Measurements from ENCODE around the gene OGFOD1. TPM values are rescaled to one million over a fixed set of nuclear protein-coding genes. Genes with fewer than 3 reads are reported as not detected.

OGFOD1 gene
- total RNA-seq (26.0 TPM), polyA plus RNA-seq (18.8 TPM)
- long read RNA-seq, donor 1, partial matches to known transcripts: 0 of 1 reads
- long read RNA-seq, donor 1, other reads (novel, unspliced or antisense): 0 of 1 reads
- long read RNA-seq, donor 2: 0 reads
- long read RNA-seq, donor 3, full-length matches to known transcripts: 9 of 35 reads
- long read RNA-seq, donor 3, partial matches to known transcripts: 17 of 35 reads
- long read RNA-seq, donor 3, other reads (novel, unspliced or antisense): 9 of 35 reads
- long read RNA-seq, donor 4, full-length matches to known transcripts: 4 of 4 reads
- long read RNA-seq, donor 4, partial matches to known transcripts: 0 of 4 reads
- long read RNA-seq, donor 4, other reads (novel, unspliced or antisense): 0 of 4 reads
- long read RNA-seq, donor 5, full-length matches to known transcripts: 16 of 51 reads
- long read RNA-seq, donor 5, partial matches to known transcripts: 35 of 51 reads
- long read RNA-seq, donor 5, other reads (novel, unspliced or antisense): 0 of 51 reads
- long read RNA-seq, donor 6, full-length matches to known transcripts: 2 of 17 reads
- long read RNA-seq, donor 6, partial matches to known transcripts: 15 of 17 reads
- long read RNA-seq, donor 6, other reads (novel, unspliced or antisense): 0 of 17 reads
- long read RNA-seq, donor 7, full-length matches to known transcripts: 4 of 4 reads
- long read RNA-seq, donor 7, partial matches to known transcripts: 0 of 4 reads
- long read RNA-seq, donor 7, other reads (novel, unspliced or antisense): 0 of 4 reads
- long read RNA-seq, donor 8, full-length matches to known transcripts: 3 of 3 reads
- long read RNA-seq, donor 8, partial matches to known transcripts: 0 of 3 reads
- long read RNA-seq, donor 8, other reads (novel, unspliced or antisense): 0 of 3 reads
- long read RNA-seq, donor 9, full-length matches to known transcripts: 11 of 11 reads
- long read RNA-seq, donor 9, partial matches to known transcripts: 0 of 11 reads
- long read RNA-seq, donor 9, other reads (novel, unspliced or antisense): 0 of 11 reads
- long read RNA-seq, donor 10, full-length matches to known transcripts: 5 of 5 reads
- long read RNA-seq, donor 10, partial matches to known transcripts: 0 of 5 reads
- long read RNA-seq, donor 10, other reads (novel, unspliced or antisense): 0 of 5 reads

GRCh38 chr16:56450986-56451752, at the start of gene OGFOD1, which contains the start of gene NUDT21:
Gene OGFOD1 (plus strand): TSS chr16:56451554. CDS start chr16:56451613, 59 bp downstream.
Gene NUDT21 (minus strand): TSS chr16:56451332. CDS start chr16:56451202, 130 bp downstream.
- peaks cover 0 to 38% of the 10 kb centered on the region in 2 donors for H3K36me3 ChIP-seq (ENCODE audit: control insufficient read depth in 2 of 2, insufficient read depth in 2 of 2, low read length in 1 of 2)
- peak within 1 kb of the TSS; percentile 79 to 88 for H3K27ac ChIP-seq (ENCODE audit: low read depth in 1 of 2, low read length in 1 of 2)
- peak within 1 kb of the TSS; percentile 66 to 98 for H3K4me3 ChIP-seq (ENCODE audit: low read length in 2 of 2)
- no peaks in the 10 kb centered on the region for H3K27me3 ChIP-seq (ENCODE audit: control insufficient read depth in 2 of 2, insufficient read depth in 1 of 2, low read length in 1 of 2)
- WGBS: under 1% methylated on average over 56 of the region's 56 CpGs
- H3K4me1 ChIP-seq (ENCODE audit: control insufficient read depth in 2 of 2, insufficient read depth in 2 of 2, low read length in 2 of 2): peaks cover 19 to 21% of the 10 kb centered on the region in 2 donors
- DNase-seq (ENCODE audit: low read depth in 6 of 9, low spot score in 9 of 9): peak; percentile 79 to 98 (median 94)
- peaks cover 0 to 3% of the 10 kb centered on the region in 2 donors for H3K9me3 ChIP-seq (ENCODE audit: control insufficient read depth in 2 of 2, insufficient read depth in 1 of 2, low read length in 1 of 2)

- no peaks in the 10 kb centered on the region for H3K27me3 ChIP-seq (ENCODE audit: control insufficient read depth in 2 of 2, insufficient read depth in 1 of 2, low read length in 1 of 2)
- 73% methylated on average over 4 of the region's 4 CpGs for WGBS
- no peak for DNase-seq (ENCODE audit: low read depth in 6 of 9, low spot score in 9 of 9)
- no peak overlapping the region for H3K27ac ChIP-seq (ENCODE audit: low read depth in 1 of 2, low read length in 1 of 2)
- H3K36me3 ChIP-seq (ENCODE audit: control insufficient read depth in 2 of 2, insufficient read depth in 2 of 2, low read length in 1 of 2): peaks cover 37% of the 10 kb centered on the region in 2 donors
- no peaks in the 10 kb centered on the region for H3K4me1 ChIP-seq (ENCODE audit: control insufficient read depth in 2 of 2, insufficient read depth in 2 of 2, low read length in 2 of 2)
- no peak overlapping the region for H3K4me3 ChIP-seq (ENCODE audit: low read length in 2 of 2)
- no peaks in the 10 kb centered on the region for H3K9me3 ChIP-seq (ENCODE audit: control insufficient read depth in 2 of 2, insufficient read depth in 1 of 2, low read length in 1 of 2)
Observed at GRCh38 chr16:56405977-56406672, 45.2 kb upstream of the OGFOD1 start.

DNA sequence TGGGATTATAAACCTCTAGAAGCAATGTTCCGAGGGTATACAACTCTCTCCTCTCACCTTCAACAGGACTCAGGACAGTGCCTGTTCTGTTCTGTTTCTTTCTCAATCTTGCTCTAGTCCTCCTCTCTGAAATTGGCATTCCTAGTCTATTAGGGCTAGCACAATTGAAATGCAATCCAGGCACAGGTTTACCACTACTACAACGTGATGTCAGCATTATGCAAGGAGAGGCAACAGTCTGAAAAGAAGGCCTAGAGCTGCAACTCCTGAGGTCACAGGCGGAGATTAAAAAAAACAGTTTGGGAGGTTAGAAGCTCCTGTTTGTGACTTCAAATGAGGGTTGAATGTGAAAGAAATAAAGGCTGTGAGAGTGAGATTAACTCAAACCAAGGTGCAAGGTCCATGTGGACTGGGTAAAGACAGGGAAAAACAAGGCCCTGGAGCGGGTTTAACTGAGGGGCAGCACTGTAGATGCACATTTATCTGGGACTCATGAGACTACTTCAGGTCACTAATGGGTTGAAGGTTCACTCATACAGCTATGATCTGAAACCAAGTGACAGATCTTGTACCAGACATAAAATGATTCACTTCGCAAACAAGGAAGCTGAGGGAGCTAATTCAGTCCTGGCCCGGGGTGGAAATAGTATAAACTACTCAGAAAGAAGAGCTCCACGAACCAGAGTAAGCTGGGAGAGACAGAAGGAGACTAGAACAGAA, 42.8 kb upstream of the OGFOD1 start:
- no peak overlapping the region for H3K27ac ChIP-seq (ENCODE audit: low read depth in 1 of 2, low read length in 1 of 2)
- H3K4me3 ChIP-seq (ENCODE audit: low read length in 2 of 2): no peak overlapping the region
- H3K36me3 ChIP-seq (ENCODE audit: control insufficient read depth in 2 of 2, insufficient read depth in 2 of 2, low read length in 1 of 2): peaks cover 21 to 34% of the 10 kb centered on the region in 2 donors
- H3K9me3 ChIP-seq (ENCODE audit: control insufficient read depth in 2 of 2, insufficient read depth in 1 of 2, low read length in 1 of 2): no peaks in the 10 kb centered on the region
- H3K4me1 ChIP-seq (ENCODE audit: control insufficient read depth in 2 of 2, insufficient read depth in 2 of 2, low read length in 2 of 2): no peaks in the 10 kb centered on the region
- 91% methylated on average over 7 of the region's 7 CpGs for WGBS
- DNase-seq (ENCODE audit: low read depth in 6 of 9, low spot score in 9 of 9): no peak
- no peaks in the 10 kb centered on the region for H3K27me3 ChIP-seq (ENCODE audit: control insufficient read depth in 2 of 2, insufficient read depth in 1 of 2, low read length in 1 of 2)

DNA sequence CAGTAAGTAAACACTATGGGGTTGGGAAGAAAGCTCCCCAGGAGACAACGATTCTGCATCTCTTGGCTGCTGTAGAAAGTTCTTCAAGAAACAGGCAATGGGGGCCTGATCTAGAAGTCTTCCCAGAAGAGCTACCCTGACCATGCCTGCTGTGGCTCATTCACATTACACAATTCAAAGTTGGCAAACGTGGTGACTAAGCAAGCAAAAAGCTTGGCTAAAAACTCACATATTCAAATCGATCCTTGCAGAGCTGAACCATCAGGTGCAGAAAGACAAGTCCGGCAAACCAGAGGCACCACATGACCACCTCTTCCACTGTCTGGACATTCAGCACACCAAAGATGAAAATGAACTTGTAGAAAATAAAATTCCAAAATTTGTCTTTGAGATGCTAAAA, 42.2 kb upstream of the OGFOD1 start:
- Histone ChIP-seq H3K27ac (ENCODE audit: low read depth in 1 of 2, low read length in 1 of 2) (no peak overlapping the region), H3K4me3 (ENCODE audit: low read length in 2 of 2) (no peak overlapping the region), H3K36me3 (ENCODE audit: control insufficient read depth in 2 of 2, insufficient read depth in 2 of 2, low read length in 1 of 2) (peaks cover 21 to 32% of the 10 kb centered on the region in 2 donors), H3K4me1 (ENCODE audit: control insufficient read depth in 2 of 2, insufficient read depth in 2 of 2, low read length in 2 of 2) (no peaks in the 10 kb centered on the region), H3K9me3 (ENCODE audit: control insufficient read depth in 2 of 2, insufficient read depth in 1 of 2, low read length in 1 of 2) (no peaks in the 10 kb centered on the region), H3K27me3 (ENCODE audit: control insufficient read depth in 2 of 2, insufficient read depth in 1 of 2, low read length in 1 of 2) (no peaks in the 10 kb centered on the region)
- WGBS: 96% methylated on average over 4 of the region's 4 CpGs
- no peak for DNase-seq (ENCODE audit: low read depth in 6 of 9, low spot score in 9 of 9)

DNA sequence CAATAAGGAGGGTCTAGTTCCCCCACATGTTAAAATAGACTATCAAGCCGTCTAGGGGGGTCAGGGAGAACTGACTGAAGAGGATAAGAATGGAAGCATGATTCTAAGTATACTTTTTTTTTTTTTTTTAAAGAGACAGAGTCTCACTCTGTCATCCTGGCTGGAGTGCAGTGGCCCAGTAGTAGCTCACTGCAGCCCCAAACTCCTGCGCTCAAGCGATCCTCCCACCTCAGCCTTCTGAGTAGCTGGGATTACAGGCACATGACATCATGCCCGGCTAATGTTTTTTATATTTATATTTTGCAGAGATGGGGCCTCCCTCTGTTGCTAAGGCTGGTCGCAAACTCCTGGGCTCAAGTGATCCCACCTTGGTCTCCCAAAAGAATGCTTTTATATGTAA, 40.2 kb upstream of the OGFOD1 start:
- H3K27ac ChIP-seq (ENCODE audit: low read depth in 1 of 2, low read length in 1 of 2): no peak overlapping the region
- H3K4me1 ChIP-seq (ENCODE audit: control insufficient read depth in 2 of 2, insufficient read depth in 2 of 2, low read length in 2 of 2): no peaks in the 10 kb centered on the region
- H3K27me3 ChIP-seq (ENCODE audit: control insufficient read depth in 2 of 2, insufficient read depth in 1 of 2, low read length in 1 of 2): no peaks in the 10 kb centered on the region
- DNase-seq (ENCODE audit: low read depth in 6 of 9, low spot score in 9 of 9): no peak
- 90% methylated on average over 5 of the region's 5 CpGs for WGBS
- no peaks in the 10 kb centered on the region for H3K9me3 ChIP-seq (ENCODE audit: control insufficient read depth in 2 of 2, insufficient read depth in 1 of 2, low read length in 1 of 2)
- no peak overlapping the region for H3K4me3 ChIP-seq (ENCODE audit: low read length in 2 of 2)
- H3K36me3 ChIP-seq (ENCODE audit: control insufficient read depth in 2 of 2, insufficient read depth in 2 of 2, low read length in 1 of 2): peaks cover 16 to 26% of the 10 kb centered on the region in 2 donors

GRCh38 chr16:56411624-56412023, 39.7 kb upstream of the OGFOD1 start:
- no peaks in the 10 kb centered on the region for H3K27me3 ChIP-seq (ENCODE audit: control insufficient read depth in 2 of 2, insufficient read depth in 1 of 2, low read length in 1 of 2)
- DNase-seq (ENCODE audit: low read depth in 6 of 9, low spot score in 9 of 9): no peak
- no peaks in the 10 kb centered on the region for H3K9me3 ChIP-seq (ENCODE audit: control insufficient read depth in 2 of 2, insufficient read depth in 1 of 2, low read length in 1 of 2)
- no peak overlapping the region for H3K4me3 ChIP-seq (ENCODE audit: low read length in 2 of 2)
- H3K36me3 ChIP-seq (ENCODE audit: control insufficient read depth in 2 of 2, insufficient read depth in 2 of 2, low read length in 1 of 2): peaks cover 16 to 26% of the 10 kb centered on the region in 2 donors
- no peak overlapping the region for H3K27ac ChIP-seq (ENCODE audit: low read depth in 1 of 2, low read length in 1 of 2)
- no peaks in the 10 kb centered on the region for H3K4me1 ChIP-seq (ENCODE audit: control insufficient read depth in 2 of 2, insufficient read depth in 2 of 2, low read length in 2 of 2)
- 99% methylated on average over 2 of the region's 2 CpGs for WGBS

DNA sequence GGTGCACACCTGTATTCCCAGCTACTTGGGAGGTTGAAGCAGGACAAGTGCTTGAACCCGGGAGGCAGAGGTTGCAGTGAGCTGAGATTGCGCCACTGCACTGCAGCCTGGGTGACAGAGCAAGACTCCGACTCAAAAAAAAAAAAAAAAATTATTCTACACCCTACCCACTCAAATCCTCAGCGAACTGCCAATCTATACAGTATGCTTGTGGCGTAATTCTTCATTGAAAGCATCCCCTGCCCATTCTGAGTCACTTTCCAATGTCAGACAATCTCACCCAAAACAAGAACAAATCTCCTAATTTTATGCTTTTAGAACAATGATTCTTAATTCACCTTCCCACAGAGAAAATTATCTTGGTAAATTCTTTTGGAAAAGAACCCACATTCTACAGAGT, 38.0 kb upstream of the OGFOD1 start:
- WGBS: 84% methylated on average over 5 of the region's 5 CpGs
- no peak overlapping the region for H3K27ac ChIP-seq (ENCODE audit: low read depth in 1 of 2, low read length in 1 of 2)
- no peaks in the 10 kb centered on the region for H3K27me3 ChIP-seq (ENCODE audit: control insufficient read depth in 2 of 2, insufficient read depth in 1 of 2, low read length in 1 of 2)
- H3K36me3 ChIP-seq (ENCODE audit: control insufficient read depth in 2 of 2, insufficient read depth in 2 of 2, low read length in 1 of 2): peaks cover 11 to 21% of the 10 kb centered on the region in 2 donors
- H3K9me3 ChIP-seq (ENCODE audit: control insufficient read depth in 2 of 2, insufficient read depth in 1 of 2, low read length in 1 of 2): no peaks in the 10 kb centered on the region
- no peak overlapping the region for H3K4me3 ChIP-seq (ENCODE audit: low read length in 2 of 2)
- H3K4me1 ChIP-seq (ENCODE audit: control insufficient read depth in 2 of 2, insufficient read depth in 2 of 2, low read length in 2 of 2): no peaks in the 10 kb centered on the region
- no peak for DNase-seq (ENCODE audit: low read depth in 6 of 9, low spot score in 9 of 9)
